ENCODE measurements around the gene UTS2B.

UTS2B gene

DNA sequence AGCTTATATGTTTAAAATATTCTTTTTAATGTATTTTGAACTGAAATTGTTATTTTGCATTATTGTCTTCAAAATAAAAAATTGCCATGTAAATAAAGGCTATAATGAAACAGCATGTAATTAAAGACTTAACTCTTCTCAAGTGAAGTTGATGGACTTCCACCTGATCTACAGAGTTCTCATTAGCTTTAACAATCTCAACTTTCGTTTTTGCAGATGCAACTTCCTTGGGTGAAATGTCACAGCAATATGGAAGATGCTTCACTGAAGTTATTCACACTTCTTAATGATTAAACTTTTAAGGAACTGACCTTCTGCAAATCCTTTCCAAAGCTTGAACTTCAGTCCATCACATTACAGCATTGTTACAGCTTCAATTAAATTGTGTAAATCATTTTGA lies 67.7 kb downstream of the UTS2B start:
- Histone ChIP-seq H3K36me3 (replicated peaks; ENCODE audit: low read depth, low read length) (no peaks in the 10 kb centered on the region), H2AFZ (ENCODE audit: low read depth, low read length) (no peak overlapping the region), H3K27me3 (ENCODE audit: low read depth, low read length) (no peaks in the 10 kb centered on the region), H4K20me1 (ENCODE audit: insufficient read depth, low read length) (no peaks in the 10 kb centered on the region), H3K9ac (ENCODE audit: low read length) (no peak overlapping the region), H3K4me3 (ENCODE audit: low read length) (0 out of 2 replicates have a peak overlapping the region, but pooled peaks have one; percentile 3), H3K27ac (ENCODE audit: low read length) (no peak overlapping the region), H3K4me1 (ENCODE audit: low read length) (peaks cover 25% of the 10 kb centered on the region), H3K9me3 (ENCODE audit: insufficient read depth, low read length) (no peaks in the 10 kb centered on the region), H3K4me2 (ENCODE audit: low read length) (peak overlapping the region; percentile 49), H3K79me2 (ENCODE audit: low read length) (no peaks in the 10 kb centered on the region)
- TF ChIP-seq, protein P1, sequence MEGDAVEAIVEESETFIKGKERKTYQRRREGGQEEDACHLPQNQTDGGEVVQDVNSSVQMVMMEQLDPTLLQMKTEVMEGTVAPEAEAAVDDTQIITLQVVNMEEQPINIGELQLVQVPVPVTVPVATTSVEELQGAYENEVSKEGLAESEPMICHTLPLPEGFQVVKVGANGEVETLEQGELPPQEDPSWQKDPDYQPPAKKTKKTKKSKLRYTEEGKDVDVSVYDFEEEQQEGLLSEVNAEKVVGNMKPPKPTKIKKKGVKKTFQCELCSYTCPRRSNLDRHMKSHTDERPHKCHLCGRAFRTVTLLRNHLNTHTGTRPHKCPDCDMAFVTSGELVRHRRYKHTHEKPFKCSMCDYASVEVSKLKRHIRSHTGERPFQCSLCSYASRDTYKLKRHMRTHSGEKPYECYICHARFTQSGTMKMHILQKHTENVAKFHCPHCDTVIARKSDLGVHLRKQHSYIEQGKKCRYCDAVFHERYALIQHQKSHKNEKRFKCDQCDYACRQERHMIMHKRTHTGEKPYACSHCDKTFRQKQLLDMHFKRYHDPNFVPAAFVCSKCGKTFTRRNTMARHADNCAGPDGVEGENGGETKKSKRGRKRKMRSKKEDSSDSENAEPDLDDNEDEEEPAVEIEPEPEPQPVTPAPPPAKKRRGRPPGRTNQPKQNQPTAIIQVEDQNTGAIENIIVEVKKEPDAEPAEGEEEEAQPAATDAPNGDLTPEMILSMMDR (IDR thresholded peaks at IDR 0.05; ENCODE audit: low read depth, low read length), result no peak
- no peak for TF ChIP-seq EZH2phosphoT487 (IDR thresholded peaks at IDR 0.05; ENCODE audit: low read depth)

DNA sequence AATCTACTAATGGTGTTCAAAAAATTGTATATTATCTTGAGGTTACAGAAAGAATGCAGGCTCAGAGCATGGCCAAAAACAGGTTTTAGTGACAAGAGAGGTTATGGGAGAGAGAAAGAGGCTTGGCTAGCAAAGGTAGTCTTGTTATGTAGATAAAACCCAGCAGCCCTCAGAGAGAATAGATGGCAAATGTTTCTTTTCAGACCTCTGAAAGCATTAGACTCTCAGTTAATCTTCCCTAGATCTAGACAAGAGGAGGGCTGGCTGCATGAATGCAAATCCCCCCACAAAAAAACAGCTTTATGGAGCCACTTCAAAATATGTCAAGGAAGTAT lies 69.1 kb downstream of the UTS2B start:
- Histone ChIP-seq H3K4me2 (ENCODE audit: low read length) (no peak overlapping the region), H3K4me3 (ENCODE audit: low read length) (no peak overlapping the region), H3K27ac (ENCODE audit: low read length) (no peak overlapping the region), H3K9ac (ENCODE audit: low read length) (no peak overlapping the region), H4K20me1 (ENCODE audit: insufficient read depth, low read length) (no peaks in the 10 kb centered on the region), H2AFZ (ENCODE audit: low read depth, low read length) (no peak overlapping the region), H3K27me3 (ENCODE audit: low read depth, low read length) (no peaks in the 10 kb centered on the region), H3K36me3 (replicated peaks; ENCODE audit: low read depth, low read length) (no peaks in the 10 kb centered on the region), H3K79me2 (ENCODE audit: low read length) (no peaks in the 10 kb centered on the region), H3K9me3 (ENCODE audit: insufficient read depth, low read length) (no peaks in the 10 kb centered on the region), H3K4me1 (ENCODE audit: low read length) (peaks cover 32% of the 10 kb centered on the region)
- TF ChIP-seq EZH2phosphoT487 (IDR thresholded peaks at IDR 0.05; ENCODE audit: low read depth), result no peak
- TF ChIP-seq, protein P1 (IDR thresholded peaks at IDR 0.05; ENCODE audit: low read depth, low read length), result no peak

DNA sequence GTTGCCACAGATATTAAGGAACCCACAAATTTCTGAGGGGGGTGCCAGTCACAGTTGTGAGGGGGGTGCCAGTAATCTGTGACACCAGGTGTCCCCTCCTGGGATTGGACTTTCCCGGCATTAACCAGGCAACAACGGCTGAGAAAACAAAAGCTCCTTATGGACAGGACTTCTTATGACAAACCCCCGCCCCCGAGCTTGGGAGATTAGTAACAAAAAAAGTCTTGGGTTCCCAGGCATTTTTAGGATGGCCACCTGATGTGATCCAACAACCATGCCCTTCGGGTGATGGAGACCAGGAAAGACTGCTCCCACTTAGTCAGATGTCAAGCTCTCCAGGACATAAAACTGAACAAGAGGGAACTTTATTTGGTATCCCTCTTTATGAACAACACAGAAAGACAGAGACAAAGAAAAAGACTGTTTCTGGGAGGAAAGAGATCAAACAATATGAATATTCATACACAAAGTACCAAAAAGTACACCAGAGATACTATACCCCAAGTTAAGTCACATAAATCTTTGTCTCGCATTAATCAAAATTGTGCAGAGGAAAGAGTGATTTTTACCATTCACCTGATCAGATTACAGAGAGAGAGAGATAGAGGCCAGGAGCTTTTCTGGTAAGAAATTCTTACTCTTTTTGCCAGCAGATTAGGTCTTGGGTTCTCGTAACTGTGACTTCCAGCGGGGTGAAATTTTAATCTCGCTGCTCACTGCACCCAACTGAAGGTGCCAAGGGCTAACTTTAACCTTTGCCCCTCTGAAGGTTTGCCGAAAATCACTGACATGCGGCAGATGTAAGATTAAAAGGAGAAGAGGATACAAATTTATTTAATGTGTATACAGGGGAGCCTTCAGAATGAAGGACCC lies 69.7 kb downstream of the UTS2B start:
- Histone ChIP-seq H3K36me3 (replicated peaks; ENCODE audit: low read depth, low read length) (no peaks in the 10 kb centered on the region), H4K20me1 (ENCODE audit: insufficient read depth, low read length) (no peaks in the 10 kb centered on the region), H3K4me3 (ENCODE audit: low read length) (no peak overlapping the region), H3K27ac (ENCODE audit: low read length) (no peak overlapping the region), H3K9me3 (ENCODE audit: insufficient read depth, low read length) (no peaks in the 10 kb centered on the region), H3K4me2 (ENCODE audit: low read length) (no peak overlapping the region), H3K79me2 (ENCODE audit: low read length) (no peaks in the 10 kb centered on the region), H3K4me1 (ENCODE audit: low read length) (peaks cover 38% of the 10 kb centered on the region), H3K27me3 (ENCODE audit: low read depth, low read length) (no peaks in the 10 kb centered on the region), H2AFZ (ENCODE audit: low read depth, low read length) (no peak overlapping the region), H3K9ac (ENCODE audit: low read length) (no peak overlapping the region)
- no peak for TF ChIP-seq EZH2phosphoT487 (IDR thresholded peaks at IDR 0.05; ENCODE audit: low read depth)
- TF ChIP-seq, protein P1 (IDR thresholded peaks at IDR 0.05; ENCODE audit: low read depth, low read length), result no peak

DNA sequence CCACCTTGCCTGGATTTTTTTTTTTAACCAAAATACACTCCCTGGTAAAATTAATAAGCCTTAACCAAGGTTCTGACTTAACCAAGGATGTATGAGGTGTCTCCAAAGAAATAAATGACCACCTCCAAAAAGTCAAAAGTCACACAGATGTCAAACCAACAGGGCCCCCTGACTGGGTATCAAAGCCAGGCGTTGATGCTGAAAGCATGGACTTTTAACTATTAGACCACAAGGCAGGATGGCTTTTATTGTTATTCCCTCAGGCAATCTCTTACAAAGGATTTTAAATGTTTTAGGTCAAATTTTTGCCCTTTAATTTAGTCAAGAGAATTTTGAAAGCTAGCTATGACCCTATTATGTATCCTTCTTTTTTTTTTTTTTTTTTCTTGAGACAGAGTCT lies 70.8 kb downstream of the UTS2B start:
- no peaks in the 10 kb centered on the region for H3K36me3 ChIP-seq (replicated peaks; ENCODE audit: low read depth, low read length)
- no peak overlapping the region for H3K4me2 ChIP-seq (ENCODE audit: low read length)
- no peak overlapping the region for H3K9ac ChIP-seq (ENCODE audit: low read length)
- H3K9me3 ChIP-seq (ENCODE audit: insufficient read depth, low read length), result no peaks in the 10 kb centered on the region
- H3K4me1 ChIP-seq (ENCODE audit: low read length), result peaks cover 50% of the 10 kb centered on the region
- no peaks in the 10 kb centered on the region for H3K27me3 ChIP-seq (ENCODE audit: low read depth, low read length)
- no peak overlapping the region for H3K4me3 ChIP-seq (ENCODE audit: low read length)
- no peak overlapping the region for H3K27ac ChIP-seq (ENCODE audit: low read length)
- no peak overlapping the region for H2AFZ ChIP-seq (ENCODE audit: low read depth, low read length)
- TF ChIP-seq, protein P1 (IDR thresholded peaks at IDR 0.05; ENCODE audit: low read depth, low read length), result no peak
- no peaks in the 10 kb centered on the region for H4K20me1 ChIP-seq (ENCODE audit: insufficient read depth, low read length)
- no peaks in the 10 kb centered on the region for H3K79me2 ChIP-seq (ENCODE audit: low read length)
